Activated effector memory CD4-positive, alpha-beta T cell treated with anti-CD3 and anti-CD28 coated beads, Interleukin-2, amount 50 U/mL, for 16 hours (primary cell): ENCODE data around the gene EXOSC9.

Experiments
- DNase-seq: peaks from one replicate; pipeline ENCODE4 v3.0.0-alpha.2; 2020

The EXOSC9 gene

GRCh38 chr4:121824950-121825349, 23.8 kb downstream of the EXOSC9 start:
- DNase-seq = no peak

- no peak for DNase-seq
Observed at GRCh38 chr4:121827853-121828252, 26.7 kb downstream of the EXOSC9 start.

GRCh38 chr4:121829511-121829910, 28.4 kb downstream of the EXOSC9 start:
- DNase-seq = no peak

GRCh38 chr4:121838136-121838535, 37.0 kb downstream of the EXOSC9 start:
- no peak for DNase-seq

- no peak for DNase-seq
Observed at GRCh38 chr4:121842862-121843261, 41.7 kb downstream of the EXOSC9 start.

- DNase-seq = no peak
Observed at GRCh38 chr4:121846662-121847061, 45.5 kb downstream of the EXOSC9 start.

GRCh38 chr4:121851354-121851753, 50.2 kb downstream of the EXOSC9 start:
- no peak for DNase-seq

GRCh38 chr4:121860121-121860520, 59.0 kb downstream of the EXOSC9 start:
- no peak for DNase-seq

- no peak for DNase-seq
Observed at GRCh38 chr4:121861426-121861825, 60.3 kb downstream of the EXOSC9 start.

GRCh38 chr4:121863799-121864198, 62.7 kb downstream of the EXOSC9 start:
- no peak for DNase-seq
